ENCODE data around the gene SP5. TPM values are rescaled to one million over a fixed set of nuclear protein-coding genes. Genes with fewer than 3 reads are reported as not detected.
"Not testable (repeated sequence)": the region's sequence is repeated elsewhere in the genome, so short reads cannot be mapped to it uniquely, and the experiment has no call there.

The SP5 gene
- total and polyA plus RNA-seq, 10 of the 15 experiments (the other 5 are each of a cell fraction or from before 2014, with no cell fraction given) = not detected

- Histone ChIP-seq H4K20me1 (ENCODE audit: control insufficient read depth, insufficient read depth) (no peaks in the 10 kb centered on the region), H3K9me3 (replicated peaks; ENCODE audit: control insufficient read depth, insufficient read depth, low read length) (no peaks in the 10 kb centered on the region), H3K4me2 (ENCODE audit: control insufficient read depth, insufficient read depth) (no peak overlapping the region), H3K27ac (ENCODE audit: control insufficient read depth, insufficient read depth) (no peak overlapping the region), H3K9ac (ENCODE audit: control insufficient read depth, insufficient read depth, low read length) (no peak overlapping the region), H3K4me3 (no peak overlapping the region), H2AFZ (ENCODE audit: control insufficient read depth, low read depth, low read length) (no peak overlapping the region), H3K36me3 (ENCODE audit: control insufficient read depth in 2 of 2, insufficient read depth in 2 of 2, low read length in 1 of 2) (no peaks in the 10 kb centered on the region), H3K79me2 (ENCODE audit: control insufficient read depth, insufficient read depth, low read length) (no peaks in the 10 kb centered on the region), H3K4me1 (ENCODE audit: control insufficient read depth, insufficient read depth, low read length) (no peaks in the 10 kb centered on the region), H3K27me3 (replicated peaks in 1 of 2; ENCODE audit: control insufficient read depth in 2 of 2, insufficient read depth in 2 of 2, low read length in 1 of 2) (no peaks in the 10 kb centered on the region)
- no TSS peak for BruUV-seq (replicated peaks)
- ChIA-PET RAD21 (ENCODE audit: unreplicated experiment) (no interaction called here), CTCF (interaction anchor here (1.0 kb wide), 1 partner anchor 136 kb away, joined by 5 read pairs; no protein-coding TSS in a partner anchor), SMC1A (ENCODE audit: uncharacterized antibody, unreplicated experiment) (interaction anchor here (1.4 kb wide), 1 partner anchor 325 kb away, joined by 3 read pairs; no protein-coding TSS in a partner anchor), POLR2A (no interaction called here)
- in situ Hi-C loops (cut with MboI) = no loop called here
- ATAC-seq = no peak
- WGBS (ENCODE audit: insufficient coverage, insufficient replicate concordance, low lambda C conversion rate, missing lambda C conversion rate) = 0% methylated on average over 1 of the region's 1 CpG
- intact Hi-C loops (cut with micrococcal nuclease; ENCODE audit: unreplicated experiment) = no loop called here
- no peak for DNase-seq (ENCODE audit: low read depth, low spot score)
- TF ChIP-seq NFYB (IDR thresholded peaks at IDR 0.05; ENCODE audit: insufficient read depth, low read depth, low read length) (no peak), NKRF (conservative IDR thresholded peaks at IDR 0.05) (no peak), SIX5 (IDR thresholded peaks at IDR 0.05; ENCODE audit: low read depth, low read length, severe bottlenecking) (no peak), EP300 (IDR thresholded peaks at IDR 0.05; ENCODE audit: borderline replicate concordance in 1 of 2, control insufficient read depth in 1 of 2, low read depth in 2 of 2, low read length in 2 of 2) (no peak), CHD4 (IDR thresholded peaks at IDR 0.05) (no peak)
- no peak for FAIRE-seq
Measured at GRCh38 chr2:170733798-170734600, 18.9 kb downstream of the SP5 start.

- FAIRE-seq; H3K27ac ChIP-seq (ENCODE audit: control insufficient read depth, insufficient read depth); H3K9ac ChIP-seq (ENCODE audit: control insufficient read depth, insufficient read depth, low read length); H3K4me2 ChIP-seq (ENCODE audit: control insufficient read depth, insufficient read depth); DNase-seq (ENCODE audit: low read depth, low spot score); POLR2A ChIA-PET; H3K27me3 ChIP-seq (replicated peaks in 1 of 2; ENCODE audit: control insufficient read depth in 2 of 2, insufficient read depth in 2 of 2, low read length in 1 of 2); BruUV-seq (replicated peaks); in situ Hi-C loops (cut with MboI); H2AFZ ChIP-seq (ENCODE audit: control insufficient read depth, low read depth, low read length); H3K4me3 ChIP-seq; H3K79me2 ChIP-seq (ENCODE audit: control insufficient read depth, insufficient read depth, low read length); RAD21 ChIA-PET (ENCODE audit: unreplicated experiment); H4K20me1 ChIP-seq (ENCODE audit: control insufficient read depth, insufficient read depth); intact Hi-C loops (cut with micrococcal nuclease; ENCODE audit: unreplicated experiment); H3K9me3 ChIP-seq (replicated peaks; ENCODE audit: control insufficient read depth, insufficient read depth, low read length); ATAC-seq; H3K36me3 ChIP-seq (ENCODE audit: control insufficient read depth in 2 of 2, insufficient read depth in 2 of 2, low read length in 1 of 2); H3K4me1 ChIP-seq (ENCODE audit: control insufficient read depth, insufficient read depth, low read length): not testable (repeated sequence)
- ChIA-PET SMC1A (ENCODE audit: uncharacterized antibody, unreplicated experiment) (interaction anchor here (1.4 kb wide), 1 partner anchor 325 kb away, joined by 3 read pairs; no protein-coding TSS in a partner anchor), CTCF (interaction anchor here (1.0 kb wide), 1 partner anchor 136 kb away, joined by 5 read pairs; no protein-coding TSS in a partner anchor)
- 16% methylated on average over 2 of the region's 2 CpGs for WGBS (ENCODE audit: insufficient coverage, insufficient replicate concordance, low lambda C conversion rate, missing lambda C conversion rate)
Measured at GRCh38 chr2:170734601-170735000, 19.5 kb downstream of the SP5 start.

Data from GM12878 (cell line).